Measurements from ENCODE around the gene SCO2.

SCO2 gene

DNA sequence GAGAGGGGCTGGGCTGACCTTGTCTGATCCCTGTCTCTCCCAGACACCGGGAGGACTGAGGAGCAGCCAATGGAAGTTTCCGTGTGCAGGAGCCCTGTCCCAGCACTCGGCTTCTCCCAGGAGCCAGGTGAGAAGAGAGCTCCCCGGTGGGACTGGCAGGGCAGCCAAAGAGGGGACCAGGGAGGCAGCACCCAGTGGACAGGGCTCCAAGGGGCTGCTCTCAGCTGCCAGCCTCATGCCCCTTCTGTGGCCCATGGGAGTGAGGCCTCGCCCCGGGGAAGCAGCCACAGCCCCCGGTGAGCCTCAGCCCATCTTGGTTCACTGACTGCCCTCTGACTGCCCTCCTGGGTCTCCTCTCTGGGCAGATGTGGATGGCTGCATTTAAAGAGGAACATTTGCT lies 6.8 kb downstream of the SCO2 start:
- no peak for DNase-seq

DNA sequence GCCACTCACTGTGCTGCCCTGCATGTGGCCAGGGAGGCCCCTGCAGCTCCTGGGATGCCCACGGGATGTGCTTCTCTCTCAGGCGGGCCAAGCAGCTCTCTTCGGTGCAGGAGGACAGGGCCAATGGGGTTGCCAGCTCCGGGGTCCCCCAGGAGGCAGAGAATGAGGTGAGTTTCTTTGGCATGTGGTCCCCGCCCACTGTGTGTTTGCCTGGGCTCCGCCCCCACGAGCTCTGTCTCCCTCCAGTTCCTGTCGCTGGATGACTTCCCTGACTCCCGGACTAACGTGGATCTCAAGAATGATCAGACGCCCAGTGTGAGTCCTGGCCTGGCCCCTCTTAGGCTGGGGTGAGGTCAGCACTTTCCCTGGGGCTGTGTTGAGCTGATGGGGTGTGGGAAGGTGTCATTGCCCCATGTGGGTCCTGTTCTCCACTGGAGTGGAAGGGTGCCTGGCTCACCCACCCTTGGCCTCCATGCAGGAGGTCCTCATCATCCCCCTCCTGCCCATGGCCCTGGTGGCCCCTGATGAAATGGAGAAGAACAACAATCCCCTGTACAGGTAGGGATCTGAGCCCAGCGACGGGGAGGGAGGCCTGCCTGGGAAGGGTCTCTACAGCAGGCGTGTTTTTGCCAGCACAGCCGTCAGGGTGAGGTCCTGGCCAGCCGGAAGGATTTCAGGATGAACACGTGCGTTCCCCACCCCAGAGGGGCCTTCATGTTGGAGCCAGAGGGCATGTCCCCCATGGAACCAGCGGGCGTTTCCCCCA lies 7.7 kb downstream of the SCO2 start:
- no peak for DNase-seq

DNA sequence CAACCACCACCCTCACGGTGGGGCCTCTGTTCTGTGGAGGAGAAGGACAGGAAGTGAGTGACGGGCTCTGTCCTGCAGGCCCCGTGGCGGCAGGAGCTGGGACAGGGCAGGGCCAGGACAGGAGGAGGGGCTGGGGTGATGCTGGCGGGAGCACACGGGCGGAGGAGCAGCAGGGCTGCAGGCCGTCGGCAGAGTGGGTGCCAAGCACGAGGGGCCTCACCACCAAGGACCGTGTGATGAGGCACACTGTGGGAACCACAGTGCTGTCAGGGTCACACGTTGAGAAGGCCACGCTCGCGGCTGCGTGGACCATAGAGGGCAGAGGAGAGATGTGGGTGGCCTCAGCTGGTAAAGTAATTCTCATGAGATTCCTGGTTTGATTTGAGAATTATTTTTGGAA lies 8.5 kb downstream of the SCO2 start:
- no peak for DNase-seq

DNA sequence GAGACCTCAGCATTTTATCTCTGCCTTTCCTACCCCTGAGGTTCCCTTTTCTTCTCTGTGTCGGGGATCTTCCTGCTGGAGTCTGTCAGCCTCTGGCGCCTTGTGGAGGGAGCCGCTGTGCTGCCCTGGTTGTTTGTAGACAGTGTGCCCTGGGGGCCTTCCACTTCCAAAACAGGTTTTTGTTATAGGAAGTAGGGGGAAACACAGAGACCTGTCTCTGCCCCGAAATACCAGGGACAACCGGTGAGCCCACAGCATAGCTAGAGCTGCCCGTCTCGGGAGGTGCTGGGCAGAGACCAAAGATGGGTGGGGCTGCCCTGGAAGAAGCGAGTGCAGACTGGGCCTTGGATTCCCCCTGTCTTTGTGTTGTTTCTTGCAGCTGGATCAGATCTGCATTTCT lies 9.3 kb downstream of the SCO2 start:
- DNase-seq = no peak

DNA sequence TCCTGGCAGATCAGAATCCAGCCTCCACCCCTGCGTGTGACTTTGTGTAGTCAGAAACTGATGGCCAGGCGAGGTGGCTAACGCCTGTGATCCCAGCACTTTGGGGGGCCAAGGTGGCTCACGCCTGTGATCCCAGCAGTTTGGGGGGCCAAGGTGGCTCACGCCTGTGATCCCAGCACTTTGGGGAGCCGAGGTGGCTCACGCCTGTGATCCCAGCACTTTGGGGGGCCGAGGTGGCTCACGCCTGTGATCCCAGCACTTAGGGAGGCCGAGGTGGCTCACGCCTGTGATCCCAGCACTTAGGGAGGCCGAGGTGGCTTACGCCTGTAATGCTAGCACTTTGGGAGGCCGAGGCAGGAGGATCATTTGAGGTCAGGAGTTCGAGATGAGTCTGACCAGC lies 12.2 kb downstream of the SCO2 start:
- DNase-seq = no peak

DNA sequence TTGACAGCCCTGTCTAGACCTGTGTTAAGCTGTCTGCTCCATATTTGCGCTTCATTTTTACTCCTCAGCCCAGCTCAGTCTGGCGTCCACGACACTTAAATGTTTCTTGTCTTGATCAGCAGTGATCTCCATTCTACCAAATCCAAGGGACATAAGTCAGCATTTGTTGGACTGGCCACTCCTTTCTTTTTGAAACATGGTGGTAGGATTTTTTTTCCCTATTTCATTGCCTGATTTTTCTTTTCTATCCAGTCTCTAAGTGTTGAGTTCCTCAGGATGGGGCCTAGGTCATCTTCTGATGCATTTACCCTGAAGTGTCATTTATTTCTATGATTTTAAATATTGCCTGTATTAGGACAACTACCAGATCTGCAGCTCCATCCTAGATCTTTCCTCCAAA lies 16.5 kb downstream of the SCO2 start:
- no peak for DNase-seq

DNA sequence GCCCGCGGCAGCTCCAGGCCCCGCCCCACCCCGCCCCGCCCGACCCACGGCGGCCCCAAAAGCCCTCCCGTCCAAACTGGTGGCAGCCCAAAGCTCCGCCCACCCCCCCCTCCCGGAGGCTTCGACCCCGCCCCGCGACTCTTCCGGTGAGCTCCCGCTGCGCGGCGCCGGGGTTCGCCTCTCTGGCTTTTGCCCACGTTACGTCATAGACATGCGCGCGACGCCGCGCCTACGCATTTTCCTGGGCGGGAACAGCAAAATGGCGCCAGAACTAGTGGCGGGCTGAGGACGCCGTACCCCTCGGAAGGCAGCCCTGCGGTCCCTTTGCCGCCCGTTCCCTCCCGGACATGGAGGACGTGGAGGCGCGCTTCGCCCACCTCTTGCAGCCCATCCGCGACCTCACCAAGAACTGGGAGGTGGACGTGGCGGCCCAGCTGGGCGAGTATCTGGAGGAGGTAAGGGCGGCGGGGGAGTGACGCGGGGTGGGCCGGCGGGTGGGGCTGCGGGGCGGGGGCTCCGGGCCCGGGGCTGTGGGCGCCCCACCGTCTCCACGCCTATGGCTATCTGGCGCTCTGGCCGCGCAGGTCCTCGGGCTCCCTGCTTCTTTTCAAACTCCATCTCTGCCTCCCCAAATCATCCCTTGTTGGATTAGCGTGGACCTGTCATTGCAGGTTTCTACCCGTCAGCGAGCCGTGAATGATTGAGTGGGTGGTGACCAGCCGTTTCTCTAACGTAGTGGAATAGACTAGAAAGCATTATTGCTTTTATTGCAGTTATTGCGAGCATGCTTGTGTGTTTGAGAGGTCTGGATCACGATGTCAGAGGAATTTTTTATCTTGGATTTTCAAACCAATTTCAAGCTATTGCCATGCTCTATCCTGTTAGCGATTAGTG lies 17.2 kb downstream of the SCO2 start, which contains the start of gene NCAPH2:
TSS of gene NCAPH2 (plus strand) at position 234 of the 894 bp plus-strand sequence. CDS start at position 348, 114 bp downstream.
- DNase-seq = peak; percentile 96

DNA sequence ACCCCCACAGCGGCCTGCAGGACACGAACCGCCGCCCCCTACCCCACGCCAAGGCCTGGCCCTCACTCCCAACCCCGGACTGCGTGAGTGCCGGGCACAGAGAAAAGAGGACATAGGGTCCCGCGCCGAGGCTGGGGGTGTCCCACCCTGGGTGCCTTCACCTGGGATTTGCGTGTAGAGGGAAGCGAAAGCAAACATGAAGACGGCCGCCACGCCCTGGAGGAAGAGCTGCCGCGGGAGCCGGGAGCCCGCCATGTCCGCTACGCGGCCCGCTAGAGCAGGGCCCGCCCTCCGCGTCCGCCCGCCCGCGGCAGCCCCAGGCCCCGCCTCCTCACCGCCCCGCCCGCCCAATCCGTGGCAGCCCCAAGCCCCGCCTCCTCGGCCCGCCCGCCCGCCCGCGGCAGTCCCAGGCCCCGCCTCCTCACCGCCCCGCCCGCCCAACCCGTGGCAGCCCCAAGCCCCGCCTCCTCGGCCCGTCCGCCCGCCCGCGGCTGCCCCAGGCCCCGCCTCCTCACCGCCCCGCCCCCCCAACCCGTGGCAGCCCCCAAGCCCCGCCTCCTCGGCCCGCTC lies 17.9 kb downstream of the SCO2 start, which contains the start of gene LMF2:
TSS of gene LMF2 (minus strand) at position 282 of the 570 bp plus-strand sequence. CDS start at position 255, 27 bp downstream.
- DNase-seq = peak; percentile 94

DNA sequence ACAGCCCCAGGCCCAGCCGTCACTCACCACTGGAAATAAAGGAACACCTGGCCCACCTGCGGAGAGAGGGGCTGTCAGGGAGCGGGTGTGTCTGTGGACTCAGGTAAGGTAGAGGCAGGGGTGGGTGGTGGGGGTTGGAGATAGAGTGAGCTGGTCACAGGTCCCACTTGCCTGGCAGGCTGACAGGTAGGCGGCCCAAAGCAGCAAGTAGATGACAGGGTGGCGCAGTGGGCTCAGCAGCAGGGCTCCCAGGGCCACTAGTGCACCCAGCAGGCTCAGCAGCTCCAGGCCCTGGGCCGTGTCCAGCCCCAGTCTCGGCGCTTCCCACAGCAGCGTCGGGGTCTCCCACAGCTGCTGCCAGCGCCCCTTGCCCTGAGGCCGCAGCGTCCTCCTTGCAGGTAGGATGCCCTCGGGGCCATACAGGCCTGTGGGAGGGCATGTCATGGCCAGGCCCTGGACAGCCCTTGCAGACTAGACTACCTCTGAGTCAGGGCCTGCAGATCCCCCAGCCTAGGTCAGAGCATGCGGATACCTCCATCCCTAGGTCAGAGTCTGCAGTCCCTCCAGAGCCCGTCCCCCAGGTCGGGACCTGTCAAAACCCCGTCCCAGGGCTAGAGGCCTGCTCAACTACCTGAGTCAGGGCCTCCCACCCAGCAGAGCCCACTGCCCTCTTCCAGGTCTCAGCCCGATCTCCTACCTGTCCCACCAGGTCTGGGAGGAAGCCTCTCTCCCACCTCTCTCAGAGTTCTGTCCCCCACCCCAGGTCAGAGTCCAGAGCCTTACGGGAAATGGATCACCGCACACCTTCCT lies 18.6 kb downstream of the SCO2 start:
- DNase-seq = no peak

DNA sequence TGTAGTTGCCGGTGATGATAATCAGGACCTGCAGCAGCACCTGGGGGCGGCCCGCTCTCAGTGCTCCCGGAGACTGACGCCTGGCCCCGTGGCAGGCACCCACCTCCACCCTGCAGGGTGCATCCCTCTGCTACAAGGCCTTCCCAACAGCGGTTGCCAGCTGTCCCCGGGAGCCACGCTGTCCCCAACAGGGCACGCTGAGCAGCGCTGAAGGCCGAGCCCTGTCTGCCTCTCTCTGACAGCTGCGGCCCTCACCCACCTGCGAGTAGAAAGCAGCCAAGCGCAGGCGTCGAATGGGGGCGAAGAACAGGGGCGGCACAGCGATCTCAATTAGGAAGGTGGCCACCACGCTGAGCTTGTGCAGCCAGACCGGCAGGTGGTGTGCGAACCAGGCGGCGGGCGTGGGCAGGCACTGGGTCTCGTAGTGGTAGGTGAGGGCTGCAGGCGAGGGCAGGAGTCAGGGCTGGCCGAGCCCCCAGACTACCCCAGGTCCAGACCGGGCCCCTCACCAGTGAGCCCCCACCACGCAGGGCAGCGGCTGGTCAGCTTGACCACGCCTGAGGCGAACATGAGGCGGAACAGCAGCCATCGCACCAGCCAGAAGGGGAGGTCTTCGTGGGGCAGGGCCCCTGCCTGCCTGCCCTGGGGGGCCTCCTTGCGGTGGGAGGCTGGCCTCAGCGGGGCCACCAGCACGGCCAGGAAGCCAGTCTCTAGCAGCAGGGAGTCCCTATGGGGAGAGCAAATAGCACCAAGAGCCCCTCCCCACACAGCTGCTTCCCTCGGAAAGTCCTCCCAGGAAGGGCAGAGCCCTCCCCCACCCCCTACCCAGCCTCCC lies 19.4 kb downstream of the SCO2 start:
- no peak for DNase-seq

DNA sequence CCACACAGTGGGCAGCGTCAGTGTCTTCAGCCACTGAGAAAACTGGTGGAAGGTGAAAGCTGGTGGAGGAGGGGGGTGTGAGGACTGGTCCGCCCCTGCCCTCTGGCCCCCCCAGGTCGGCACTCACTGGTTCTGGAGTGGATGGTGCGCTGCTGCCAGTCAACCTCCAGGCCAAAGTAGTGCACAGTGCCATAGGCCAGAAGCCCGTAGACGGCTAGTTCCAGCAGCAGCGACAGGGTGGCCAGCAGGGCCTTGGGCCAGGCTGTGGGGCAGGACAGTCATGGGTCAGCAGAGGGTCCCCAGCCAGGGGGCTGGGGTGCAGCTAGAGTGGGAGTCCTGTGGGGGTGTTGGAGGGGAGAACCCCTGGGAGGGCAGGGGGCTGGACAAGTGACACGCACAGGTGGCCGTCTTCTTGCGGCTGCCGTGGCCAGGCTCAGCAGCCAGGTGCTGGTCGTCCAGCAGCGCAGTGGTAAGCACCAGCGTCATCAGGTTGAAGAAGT lies 20.1 kb downstream of the SCO2 start:
- DNase-seq = no peak

DNA sequence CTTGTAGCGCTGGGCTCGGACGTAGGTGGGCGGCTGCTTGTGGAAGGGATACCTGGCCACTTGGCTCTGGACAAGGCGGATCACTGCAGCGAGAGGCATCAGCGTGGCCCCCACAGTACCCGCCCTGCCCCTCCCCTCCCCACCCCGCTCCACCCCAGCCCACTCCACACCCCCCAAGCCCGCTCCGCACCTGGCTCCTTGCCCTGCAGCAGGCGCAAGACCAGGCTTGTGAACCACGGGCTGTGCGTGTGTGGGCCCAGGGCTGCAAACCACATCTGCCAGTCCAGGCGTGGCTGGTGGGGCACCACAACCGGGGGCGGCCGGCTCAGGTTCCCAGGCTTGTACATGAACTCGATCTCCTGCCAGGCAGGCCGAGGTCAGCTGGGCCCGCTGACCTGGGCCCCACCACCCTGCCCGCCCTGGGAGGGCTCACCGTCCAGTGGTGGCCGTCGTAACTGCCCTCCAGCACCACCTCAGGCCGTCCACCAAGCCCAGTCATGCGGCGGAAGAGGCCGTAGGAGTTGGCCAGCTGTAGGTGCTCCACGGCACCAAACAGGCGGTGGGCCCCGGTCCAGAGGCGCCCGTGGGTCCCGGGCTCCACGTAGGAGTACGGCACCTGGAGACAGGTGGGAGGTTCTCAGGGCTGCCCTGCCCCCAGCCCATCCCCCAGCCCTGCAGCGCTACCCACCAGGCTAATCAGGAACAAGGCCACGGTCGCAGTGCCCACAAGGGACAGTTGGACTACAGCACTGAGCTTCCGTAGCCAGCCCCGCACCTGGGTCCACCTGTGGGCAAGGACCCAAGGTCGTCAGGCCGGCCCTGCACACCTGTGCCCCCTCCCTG lies 20.8 kb downstream of the SCO2 start:
- DNase-seq = no peak

DNA sequence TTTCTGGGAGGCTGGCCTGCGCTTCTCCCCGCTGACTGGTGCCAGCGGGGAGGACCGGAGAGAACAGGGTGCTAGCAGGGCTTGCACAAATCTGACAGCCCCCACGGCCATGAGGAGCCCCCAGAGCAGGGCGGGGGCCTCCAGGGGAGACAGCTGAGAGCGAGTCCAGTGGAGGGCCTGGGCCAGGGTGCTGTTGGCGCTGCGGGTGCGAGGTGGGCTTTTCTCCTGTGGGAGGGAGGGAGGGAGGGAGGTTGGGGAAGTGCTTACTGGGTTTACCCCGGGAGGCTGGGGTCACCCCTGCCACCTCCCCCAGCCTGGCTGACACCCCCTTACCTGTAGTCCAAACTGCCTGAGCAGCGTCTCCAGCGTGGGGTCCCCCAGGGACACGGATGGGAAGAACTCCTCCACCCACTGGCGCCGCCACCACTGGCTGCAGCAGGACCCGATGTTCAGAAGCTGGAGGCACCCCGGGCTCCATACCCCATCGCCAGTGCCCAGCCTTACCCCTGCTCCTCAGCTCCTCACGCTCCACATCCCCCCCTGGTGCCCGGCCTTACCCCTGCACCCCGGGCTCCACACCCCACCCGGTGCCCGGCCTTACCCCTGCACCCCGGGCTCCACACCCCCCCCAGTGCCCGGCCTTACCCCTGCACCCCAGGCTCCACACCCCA lies 21.8 kb downstream of the SCO2 start:
- DNase-seq = no peak

DNA sequence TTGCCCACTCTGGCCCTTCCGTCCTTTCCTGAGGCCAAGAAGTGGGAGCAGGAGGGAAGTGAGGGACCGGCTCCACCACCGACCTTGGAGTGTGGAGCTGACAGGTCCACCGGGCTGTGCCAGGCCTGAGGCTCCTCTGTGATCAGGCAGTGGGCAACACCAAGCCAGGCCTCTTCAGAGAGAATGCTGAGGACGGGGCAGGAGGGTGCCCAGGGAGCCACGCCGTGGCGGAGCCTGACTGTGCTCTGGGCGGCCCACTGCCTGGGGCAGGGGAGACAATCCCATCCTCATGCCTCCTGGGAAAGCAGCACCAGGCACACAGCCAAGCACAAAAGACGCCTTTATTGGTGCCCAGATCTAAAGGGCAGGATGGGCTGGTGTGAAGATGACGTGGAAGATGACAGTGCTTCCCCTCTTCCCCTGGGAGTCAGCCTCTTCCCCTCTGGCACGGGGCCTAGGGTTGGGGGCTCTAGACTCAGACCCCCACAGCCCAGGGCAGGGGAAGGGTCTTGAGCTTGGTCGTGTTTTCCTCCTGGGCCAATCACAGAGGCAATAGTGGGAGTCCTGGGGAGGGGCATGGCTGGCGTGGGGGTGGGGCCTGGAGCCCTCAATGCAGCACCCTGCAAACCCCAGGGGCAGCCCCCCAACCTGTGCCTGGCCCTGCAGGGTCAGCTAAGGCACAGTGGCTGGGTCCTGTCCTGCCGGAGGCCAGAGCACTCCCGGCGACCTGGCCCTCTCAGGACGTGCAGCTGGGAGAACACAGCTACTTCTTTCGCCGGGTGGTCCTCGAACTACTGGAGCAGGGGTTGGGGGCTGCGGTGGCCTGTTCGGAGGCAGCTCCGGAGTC lies 22.5 kb downstream of the SCO2 start:
- DNase-seq = no peak

DNA sequence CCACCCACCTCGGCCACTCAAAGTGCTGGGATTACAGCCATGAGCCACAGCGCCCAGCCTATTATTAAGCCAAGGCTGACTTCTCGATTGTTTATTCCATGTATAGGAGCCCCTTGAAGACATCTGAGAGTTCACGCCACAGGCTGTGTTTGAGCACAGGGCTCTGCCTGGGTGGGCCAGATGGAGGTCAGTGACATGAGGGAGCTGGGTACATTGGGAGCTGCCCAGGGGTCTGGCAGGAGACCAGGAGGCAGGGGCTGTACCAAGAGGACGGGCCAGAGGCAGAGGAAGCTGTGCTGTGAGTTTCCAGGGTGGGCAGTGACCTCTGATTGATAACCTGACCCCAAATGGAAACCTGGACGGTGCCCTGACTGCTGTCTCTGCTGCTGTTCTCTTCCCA lies 23.3 kb downstream of the SCO2 start:
- no peak for DNase-seq

DNA sequence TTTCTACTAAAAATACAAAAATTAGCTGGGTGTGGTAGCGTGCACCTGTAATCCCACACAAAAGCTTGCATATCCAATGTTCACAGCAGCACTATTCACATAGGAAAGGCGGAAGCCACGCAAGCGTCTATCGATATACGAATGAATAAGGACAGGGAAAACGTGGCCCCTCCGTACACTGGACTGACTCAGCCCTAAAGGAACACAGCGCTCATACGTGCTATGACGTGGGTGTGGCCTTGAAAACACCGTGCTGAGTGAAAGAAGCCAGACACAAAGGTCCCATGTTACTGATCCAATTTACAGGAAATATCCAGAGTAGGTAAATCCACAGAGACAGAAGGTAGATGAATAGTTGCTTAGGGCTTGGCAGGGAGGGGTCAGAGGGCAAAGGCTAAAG lies 24.9 kb downstream of the SCO2 start:
- DNase-seq = no peak

DNA sequence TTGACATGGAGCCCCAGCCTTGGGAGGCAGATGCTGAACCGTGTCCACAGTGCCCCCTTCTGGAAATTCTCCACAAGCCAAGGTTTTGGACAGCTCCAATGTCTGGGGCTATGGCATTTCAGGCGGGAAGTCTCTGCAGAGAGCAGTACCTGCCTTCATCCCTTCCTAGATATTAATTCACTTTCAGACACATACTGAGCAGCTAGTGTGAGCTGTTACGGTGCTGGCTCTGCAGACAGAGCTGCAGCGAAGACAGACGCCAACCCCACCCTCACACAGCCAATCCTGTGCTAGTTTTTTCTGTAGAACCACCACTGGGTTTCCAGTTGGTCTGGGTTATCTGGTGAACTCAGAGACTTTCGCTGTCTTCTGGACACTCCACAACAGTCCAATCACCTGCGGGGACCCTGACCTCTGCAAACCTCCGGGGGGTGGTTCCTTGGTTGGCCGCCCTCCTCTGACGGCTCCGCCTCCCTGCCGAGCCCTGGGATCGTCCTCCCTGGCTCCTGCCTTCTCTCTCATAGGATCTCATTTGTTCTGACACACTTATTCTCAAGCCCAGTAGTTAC lies 27.0 kb downstream of the SCO2 start:
- peak; percentile 59 for DNase-seq

DNA sequence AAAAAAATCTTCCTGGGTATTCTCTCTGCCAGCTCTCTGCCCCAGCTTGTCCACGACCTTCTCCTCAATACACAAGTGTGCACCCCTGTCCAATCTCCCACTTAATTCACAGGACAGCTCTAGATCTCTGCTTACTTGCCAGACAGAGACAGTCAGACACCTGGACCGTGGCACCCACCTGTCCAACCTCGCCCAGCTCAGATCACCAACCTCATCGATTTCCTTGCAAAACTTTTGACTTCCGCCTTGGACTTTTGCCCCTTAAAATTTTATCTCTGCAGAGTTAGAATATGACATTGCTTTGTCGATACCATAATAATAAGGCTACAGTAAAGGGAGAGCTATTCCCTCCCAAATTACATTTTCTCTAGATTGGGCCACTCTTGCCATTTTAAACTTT lies 28.3 kb downstream of the SCO2 start:
- DNase-seq = no peak

All from activated effector memory CD4-positive, alpha-beta T cell treated with Interleukin-2 at 50 U/mL for 16 hours (primary cell).